RWPE1 (cell line): ENCODE results near the gene ACOT7.
A peak's percentile ranks its signal among the peaks of the same experiment; 100 is the strongest.

ENCODE experiments used
- CTCF ChIA-PET: fragments of 350-600 bp; sonication (Branson Sonifier 250); formaldehyde crosslinking; extraction: SDS; loops from one replicate; lab custom pipeline; 2021; lab: Yijun Ruan, JAX
- POLR2A ChIA-PET: fragments of 400-600 bp; formaldehyde crosslinking; extraction: SDS; loops from one replicate; lab custom pipeline; 2020; ENCODE audit warnings: antibody characterized with exemption; ENCODE audit not compliant: low non-redundant PET; lab: Yijun Ruan, JAX
- DNase-seq: peaks from one replicate; pipeline ENCODE4 v3.0.0; 2012; ENCODE audit warnings: low spot score
- H3K27ac ChIP-seq: fragments of 450-650 bp; 2 replicates; pipeline ENCODE4 v1.5.1; 2017
- TF ChIP-seq, protein P1 (sequence below): fragments of 450-650 bp; conservative IDR thresholded peaks from 2 replicates; pipeline ENCODE4 v1.5.1; 2017; ENCODE audit warnings: low read depth, mild to moderate bottlenecking

Gene ACOT7

DNA sequence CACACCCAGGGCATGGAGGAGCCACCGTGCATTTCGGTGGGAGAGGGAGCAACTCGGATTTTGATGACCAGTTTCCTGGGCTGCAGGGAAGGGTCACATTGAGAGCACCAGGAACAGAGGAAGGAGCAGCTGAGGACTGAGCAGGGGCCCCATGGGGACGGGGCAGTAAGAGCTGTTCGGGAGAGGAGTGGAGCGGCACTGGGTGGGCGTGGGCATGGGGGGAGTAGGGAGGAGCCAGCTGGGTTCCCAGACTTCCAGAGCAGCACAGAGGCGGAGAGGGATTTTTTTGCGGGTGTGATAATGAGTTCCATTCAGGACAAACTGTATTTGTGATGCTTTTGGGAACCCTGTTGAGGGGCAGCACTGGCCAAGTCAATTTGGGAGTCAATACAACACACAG is 115.3 kb downstream of the ACOT7 start:
- TF ChIP-seq, protein P1, sequence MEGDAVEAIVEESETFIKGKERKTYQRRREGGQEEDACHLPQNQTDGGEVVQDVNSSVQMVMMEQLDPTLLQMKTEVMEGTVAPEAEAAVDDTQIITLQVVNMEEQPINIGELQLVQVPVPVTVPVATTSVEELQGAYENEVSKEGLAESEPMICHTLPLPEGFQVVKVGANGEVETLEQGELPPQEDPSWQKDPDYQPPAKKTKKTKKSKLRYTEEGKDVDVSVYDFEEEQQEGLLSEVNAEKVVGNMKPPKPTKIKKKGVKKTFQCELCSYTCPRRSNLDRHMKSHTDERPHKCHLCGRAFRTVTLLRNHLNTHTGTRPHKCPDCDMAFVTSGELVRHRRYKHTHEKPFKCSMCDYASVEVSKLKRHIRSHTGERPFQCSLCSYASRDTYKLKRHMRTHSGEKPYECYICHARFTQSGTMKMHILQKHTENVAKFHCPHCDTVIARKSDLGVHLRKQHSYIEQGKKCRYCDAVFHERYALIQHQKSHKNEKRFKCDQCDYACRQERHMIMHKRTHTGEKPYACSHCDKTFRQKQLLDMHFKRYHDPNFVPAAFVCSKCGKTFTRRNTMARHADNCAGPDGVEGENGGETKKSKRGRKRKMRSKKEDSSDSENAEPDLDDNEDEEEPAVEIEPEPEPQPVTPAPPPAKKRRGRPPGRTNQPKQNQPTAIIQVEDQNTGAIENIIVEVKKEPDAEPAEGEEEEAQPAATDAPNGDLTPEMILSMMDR: no peak
- DNase-seq: no peak
- CTCF ChIA-PET: interaction anchor here (0.6 to 0.7 kb wide), 2 partner anchors 32 to 353 kb away, joined by 3 to 4 read pairs; no protein-coding TSS in a partner anchor
- POLR2A ChIA-PET: no interaction called here
- H3K27ac ChIP-seq: peak overlapping the region; percentile 13; the same call in 1 of the 2 replicates

DNA sequence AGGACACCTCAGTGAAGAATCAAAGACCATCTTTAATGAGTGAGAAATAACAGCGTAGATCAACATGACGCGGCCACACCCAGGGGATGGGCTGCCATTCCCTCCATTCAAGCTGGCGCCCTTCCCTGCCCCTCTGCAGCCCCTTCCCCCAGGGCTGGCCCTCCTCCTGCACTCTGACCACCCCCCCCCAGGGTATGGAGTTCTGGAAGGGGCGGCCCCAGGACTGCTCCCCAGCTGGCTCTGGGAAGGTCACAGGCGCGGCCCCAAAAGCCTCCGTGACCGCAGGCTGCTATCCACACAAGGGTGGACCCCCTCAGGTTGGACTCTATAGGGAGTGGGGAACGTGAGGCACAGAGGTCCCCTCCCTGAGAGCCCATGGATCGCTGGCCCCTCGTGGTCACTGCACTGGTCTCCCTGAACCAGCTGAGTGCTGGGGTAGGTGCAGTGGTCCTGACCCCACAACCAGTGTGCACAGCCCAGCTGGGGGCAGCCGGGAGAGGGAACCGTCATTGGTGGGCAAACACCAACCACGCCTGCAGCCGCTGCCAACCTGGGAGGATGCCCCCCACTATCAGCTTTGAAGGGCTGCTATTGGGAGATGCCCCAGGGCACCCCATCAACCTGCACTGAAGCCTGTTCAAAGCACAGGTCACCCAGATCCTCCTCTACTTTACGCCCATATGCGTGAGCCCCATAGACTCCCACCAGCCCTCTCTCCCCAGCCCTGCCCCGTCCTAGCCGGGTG is 116.6 kb downstream of the ACOT7 start:
- H3K27ac ChIP-seq: peak overlapping the region; percentile 15; the same call in 1 of the 2 replicates
- POLR2A ChIA-PET: no interaction called here
- CTCF ChIA-PET: interaction anchor here (0.7 kb wide), 1 partner anchor 9 kb away, joined by 3 read pairs; no protein-coding TSS in a partner anchor
- TF ChIP-seq, protein P1: no peak
- DNase-seq: no peak

DNA sequence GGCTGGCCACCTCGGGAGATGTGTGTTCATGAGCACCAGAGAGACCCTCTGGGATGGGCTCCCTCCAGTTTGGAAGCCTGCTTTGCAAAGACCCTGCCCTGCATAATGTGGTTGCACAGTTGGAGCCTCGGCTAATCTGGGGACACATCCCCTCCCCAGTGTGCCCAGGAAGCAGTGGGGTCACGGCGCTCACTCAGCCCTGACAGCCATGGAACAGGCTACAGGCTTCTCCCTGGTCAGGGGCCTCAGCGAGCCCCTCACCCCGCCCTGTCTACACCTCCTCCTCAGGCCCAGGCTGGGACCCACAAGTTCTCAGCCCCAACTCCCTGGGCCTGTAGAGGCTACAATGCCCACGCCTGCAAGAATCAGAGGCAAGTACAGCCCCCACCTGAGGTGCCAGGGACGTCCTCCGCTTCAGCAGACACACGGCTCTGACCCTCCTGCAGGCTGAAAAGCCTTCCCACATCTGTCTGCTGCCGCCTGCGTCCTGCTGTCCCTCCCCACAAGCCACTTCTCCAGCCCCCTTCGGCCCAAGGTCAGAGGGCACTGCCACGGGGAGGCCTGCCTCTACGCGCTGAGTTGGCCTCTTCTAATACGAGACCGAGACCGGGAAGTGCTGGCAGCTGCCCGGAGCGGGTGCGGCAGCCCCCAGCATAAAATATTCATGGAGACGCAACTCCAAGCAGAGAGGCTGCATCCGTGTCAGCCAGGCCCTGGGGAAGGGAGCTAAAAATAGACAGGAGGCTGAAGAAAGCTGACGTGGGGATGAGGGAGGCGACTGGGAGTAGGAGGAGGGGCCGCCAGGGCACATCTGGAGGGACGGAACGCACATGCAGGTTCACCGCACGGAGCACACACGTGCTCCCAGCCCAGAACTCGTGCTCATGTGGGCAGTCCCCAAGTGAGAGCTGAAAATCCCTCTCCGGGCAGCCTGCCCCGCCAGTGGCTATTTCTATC is 117.5 kb downstream of the ACOT7 start:
- DNase-seq: no peak
- POLR2A ChIA-PET: no interaction called here
- TF ChIP-seq, protein P1: no peak
- CTCF ChIA-PET: interaction anchor here (0.7 kb wide), 1 partner anchor 8 kb away, joined by 3 read pairs; no protein-coding TSS in a partner anchor
- peak overlapping the region; percentile 15; the same call in 1 of the 2 replicates for H3K27ac ChIP-seq

DNA sequence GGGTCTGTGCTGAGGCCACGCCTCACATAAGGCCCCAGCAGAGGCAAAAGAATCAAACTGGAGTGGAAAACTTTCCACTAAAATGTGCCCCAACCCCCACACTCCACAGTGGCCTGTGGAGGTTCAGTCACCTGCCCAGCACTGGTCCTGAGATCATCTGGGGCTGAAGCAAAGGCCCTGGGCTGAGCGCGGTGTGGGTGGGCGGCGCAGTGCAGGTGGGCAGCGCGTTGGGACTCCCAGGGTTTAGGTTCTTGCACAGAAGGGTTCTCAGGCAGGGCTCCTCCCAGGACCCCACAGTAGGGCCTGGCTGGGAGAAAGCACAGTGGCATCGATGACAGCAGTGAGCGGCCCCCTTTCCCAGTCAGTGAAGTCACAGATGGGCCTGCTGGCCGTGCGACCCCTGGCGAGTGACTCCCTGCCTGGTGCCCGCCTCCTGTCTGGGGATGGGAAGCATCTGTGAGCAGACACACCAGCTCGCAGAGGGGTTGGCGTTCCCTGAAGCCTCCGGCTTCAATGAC is 118.9 kb downstream of the ACOT7 start:
- ChIA-PET POLR2A (no interaction called here), CTCF (interaction anchor here (0.6 kb wide), 1 partner anchor 55 kb away, joined by 3 read pairs; no protein-coding TSS in a partner anchor)
- H3K27ac ChIP-seq: peak overlapping the region; percentile 54
- DNase-seq: no peak
- TF ChIP-seq, protein P1: no peak

DNA sequence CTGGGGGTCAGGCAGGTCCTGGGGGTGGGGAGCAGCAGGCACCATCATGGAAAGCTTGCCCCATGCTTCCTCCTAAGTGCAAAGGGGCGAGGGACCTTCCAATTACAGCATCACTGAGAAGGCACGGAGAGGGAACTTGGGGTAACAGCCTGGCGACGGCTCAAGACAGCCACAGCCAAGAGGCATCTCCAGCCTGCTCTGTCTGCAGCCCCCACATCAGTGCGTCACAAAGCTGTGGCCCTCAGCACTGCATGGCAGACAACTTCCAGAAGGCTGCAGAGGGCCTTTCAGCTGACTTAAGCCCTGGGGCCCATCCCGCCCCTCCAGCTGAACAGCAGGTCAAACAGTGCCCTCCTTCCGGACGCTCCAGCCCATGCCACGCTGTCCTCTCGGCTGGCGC is 119.5 kb downstream of the ACOT7 start:
- H3K27ac ChIP-seq: peak overlapping the region; percentile 54
- TF ChIP-seq, protein P1: no peak
- DNase-seq: no peak
- ChIA-PET CTCF (no interaction called here), POLR2A (no interaction called here)

DNA sequence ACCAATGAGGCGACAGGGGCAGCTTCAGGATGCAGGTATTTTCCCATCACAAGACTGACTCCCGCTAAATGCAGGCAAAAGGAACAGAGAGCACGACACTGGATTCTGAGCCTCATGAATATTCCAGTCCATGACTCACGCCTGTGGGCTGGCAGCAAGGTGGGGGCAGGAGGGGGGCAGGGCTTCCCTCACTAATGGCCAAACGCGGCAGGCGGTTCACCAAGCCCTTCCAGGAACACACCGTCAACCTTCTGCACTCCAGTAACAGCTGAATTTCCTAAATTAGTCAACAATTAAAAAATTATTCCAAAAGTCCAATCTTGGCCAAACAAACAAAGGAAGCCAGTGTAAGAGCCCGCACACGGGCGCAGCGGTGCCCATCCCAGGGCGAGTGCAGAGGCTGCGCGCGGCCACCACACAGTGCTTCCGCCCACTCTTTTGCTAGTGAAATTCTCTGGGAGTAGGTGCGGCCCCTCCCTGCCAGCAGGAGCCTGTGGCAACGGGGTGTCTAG is 120.1 kb downstream of the ACOT7 start:
- peak overlapping the region; percentile 54 for H3K27ac ChIP-seq
- CTCF ChIA-PET: no interaction called here
- TF ChIP-seq, protein P1: no peak
- POLR2A ChIA-PET: no interaction called here
- peak; percentile 51 for DNase-seq
